ENCODE measurements around the gene CASK.

The CASK gene

GRCh38 chrX:41670112-41670511 is 253.2 kb downstream of the CASK start:
- Histone ChIP-seq H3K4me3 (ENCODE audit: low read length) (no peak overlapping the region), H3K9me2 (replicated peaks; ENCODE audit: control insufficient read depth, low read length) (no peaks in the 10 kb centered on the region), H3K27ac (ENCODE audit: low read depth, low read length) (no peak overlapping the region), H3K4me1 (ENCODE audit: control insufficient read depth, low read length) (no peaks in the 10 kb centered on the region), H3K9me3 (ENCODE audit: control insufficient read depth, insufficient read depth, low read length) (no peaks in the 10 kb centered on the region), H4K20me1 (ENCODE audit: control insufficient read depth, insufficient read depth, low read depth, low read length) (no peaks in the 10 kb centered on the region), H3K27me3 (ENCODE audit: control insufficient read depth, low read length) (no peaks in the 10 kb centered on the region), H3K4me2 (ENCODE audit: low read length) (no peak overlapping the region), H3K36me3 (ENCODE audit: control insufficient read depth, low read length) (no peaks in the 10 kb centered on the region), H3K79me2 (ENCODE audit: control insufficient read depth, low read length) (no peaks in the 10 kb centered on the region), H3F3A (ENCODE audit: control insufficient read depth, insufficient read depth) (no peaks in the 10 kb centered on the region)
- TF ChIP-seq CTCF (IDR thresholded peaks at IDR 0.05; ENCODE audit: low read depth, low read length, poor library complexity, severe bottlenecking) (no peak), EZH2phosphoT487 (IDR thresholded peaks at IDR 0.05; ENCODE audit: borderline replicate concordance, low read length) (no peak)

- Histone ChIP-seq H3K4me3 (ENCODE audit: low read length) (no peak overlapping the region), H3K9me3 (ENCODE audit: control insufficient read depth, insufficient read depth, low read length) (no peaks in the 10 kb centered on the region), H4K20me1 (ENCODE audit: control insufficient read depth, insufficient read depth, low read depth, low read length) (no peaks in the 10 kb centered on the region), H3K27ac (ENCODE audit: low read depth, low read length) (no peak overlapping the region), H3K9me2 (replicated peaks; ENCODE audit: control insufficient read depth, low read length) (no peaks in the 10 kb centered on the region), H3K36me3 (ENCODE audit: control insufficient read depth, low read length) (no peaks in the 10 kb centered on the region), H3K79me2 (ENCODE audit: control insufficient read depth, low read length) (no peaks in the 10 kb centered on the region), H3K4me2 (ENCODE audit: low read length) (no peak overlapping the region), H3K27me3 (ENCODE audit: control insufficient read depth, low read length) (no peaks in the 10 kb centered on the region), H3K4me1 (ENCODE audit: control insufficient read depth, low read length) (no peaks in the 10 kb centered on the region), H3F3A (ENCODE audit: control insufficient read depth, insufficient read depth) (no peaks in the 10 kb centered on the region)
- TF ChIP-seq CTCF (IDR thresholded peaks at IDR 0.05; ENCODE audit: low read depth, low read length, poor library complexity, severe bottlenecking), result no peak
- no peak for TF ChIP-seq EZH2phosphoT487 (IDR thresholded peaks at IDR 0.05; ENCODE audit: borderline replicate concordance, low read length)
Measured at GRCh38 chrX:41667631-41668030, 255.7 kb downstream of the CASK start.

GRCh38 chrX:41666251-41666650 is 257.1 kb downstream of the CASK start:
- Histone ChIP-seq H3K4me2 (ENCODE audit: low read length) (no peak overlapping the region), H3K4me3 (ENCODE audit: low read length) (no peak overlapping the region), H3K9me3 (ENCODE audit: control insufficient read depth, insufficient read depth, low read length) (no peaks in the 10 kb centered on the region), H3K27me3 (ENCODE audit: control insufficient read depth, low read length) (no peaks in the 10 kb centered on the region), H4K20me1 (ENCODE audit: control insufficient read depth, insufficient read depth, low read depth, low read length) (no peaks in the 10 kb centered on the region), H3K36me3 (ENCODE audit: control insufficient read depth, low read length) (no peaks in the 10 kb centered on the region), H3K9me2 (replicated peaks; ENCODE audit: control insufficient read depth, low read length) (no peaks in the 10 kb centered on the region), H3F3A (ENCODE audit: control insufficient read depth, insufficient read depth) (no peaks in the 10 kb centered on the region), H3K79me2 (ENCODE audit: control insufficient read depth, low read length) (no peaks in the 10 kb centered on the region), H3K27ac (ENCODE audit: low read depth, low read length) (no peak overlapping the region), H3K4me1 (ENCODE audit: control insufficient read depth, low read length) (no peaks in the 10 kb centered on the region)
- TF ChIP-seq EZH2phosphoT487 (IDR thresholded peaks at IDR 0.05; ENCODE audit: borderline replicate concordance, low read length) (no peak), CTCF (IDR thresholded peaks at IDR 0.05; ENCODE audit: low read depth, low read length, poor library complexity, severe bottlenecking) (no peak)

- Histone ChIP-seq H3K4me2 (ENCODE audit: low read length) (no peak overlapping the region), H3K79me2 (ENCODE audit: control insufficient read depth, low read length) (no peaks in the 10 kb centered on the region), H3K4me1 (ENCODE audit: control insufficient read depth, low read length) (no peaks in the 10 kb centered on the region)
Measured at GRCh38 chrX:41665686-41666085, 257.7 kb downstream of the CASK start.

More at GRCh38 chrX:41665686-41666085, 257.7 kb downstream of the CASK start:
- Histone ChIP-seq H3K9me3 (ENCODE audit: control insufficient read depth, insufficient read depth, low read length) (no peaks in the 10 kb centered on the region), H3K9me2 (replicated peaks; ENCODE audit: control insufficient read depth, low read length) (no peaks in the 10 kb centered on the region), H3K27ac (ENCODE audit: low read depth, low read length) (no peak overlapping the region), H3F3A (ENCODE audit: control insufficient read depth, insufficient read depth) (no peaks in the 10 kb centered on the region), H3K4me3 (ENCODE audit: low read length) (no peak overlapping the region), H3K36me3 (ENCODE audit: control insufficient read depth, low read length) (no peaks in the 10 kb centered on the region), H4K20me1 (ENCODE audit: control insufficient read depth, insufficient read depth, low read depth, low read length) (no peaks in the 10 kb centered on the region), H3K27me3 (ENCODE audit: control insufficient read depth, low read length) (no peaks in the 10 kb centered on the region)
- TF ChIP-seq CTCF (IDR thresholded peaks at IDR 0.05; ENCODE audit: low read depth, low read length, poor library complexity, severe bottlenecking), result no peak
